Measurements from ENCODE around the gene G6PD. TPM values are rescaled to one million over a fixed set of nuclear protein-coding genes. Genes with fewer than 3 reads are reported as not detected.

Gene G6PD
- total and polyA plus RNA-seq, 10 of the 15 experiments (the other 5 are each of a cell fraction or from before 2014, with no cell fraction given) = 1.6 to 62.5 (median 28.4) TPM

GRCh38 chrX:154530286-154530685 is 16.4 kb downstream of the G6PD start:
- ATAC-seq (no peak), DNase-seq (ENCODE audit: low read depth, low spot score) (no peak), FAIRE-seq (no peak)
- RAD21 ChIA-PET (ENCODE audit: unreplicated experiment) = no interaction called here
- Histone ChIP-seq H3K27ac (ENCODE audit: control insufficient read depth, insufficient read depth) (no peak overlapping the region), H3K4me1 (ENCODE audit: control insufficient read depth, insufficient read depth, low read length) (peaks cover 15% of the 10 kb centered on the region), H3K27me3 (replicated peaks in 1 of 2; ENCODE audit: control insufficient read depth in 2 of 2, insufficient read depth in 2 of 2, low read length in 1 of 2) (no peaks in the 10 kb centered on the region), H3K79me2 (ENCODE audit: control insufficient read depth, insufficient read depth, low read length) (no peaks in the 10 kb centered on the region), H2AFZ (ENCODE audit: control insufficient read depth, low read depth, low read length) (no peak overlapping the region), H3K4me3 (no peak overlapping the region), H4K20me1 (ENCODE audit: control insufficient read depth, insufficient read depth) (no peaks in the 10 kb centered on the region), H3K4me2 (ENCODE audit: control insufficient read depth, insufficient read depth) (no peak overlapping the region), H3K36me3 (ENCODE audit: control insufficient read depth in 2 of 2, insufficient read depth in 2 of 2, low read length in 1 of 2) (peaks cover 4 to 6% of the 10 kb centered on the region in 2 experiments), H3K9me3 (replicated peaks; ENCODE audit: control insufficient read depth, insufficient read depth, low read length) (no peaks in the 10 kb centered on the region), H3K9ac (ENCODE audit: control insufficient read depth, insufficient read depth, low read length) (no peak overlapping the region)
- BruUV-seq (replicated peaks) = no TSS peak
- POLR2A ChIA-PET = no interaction called here
- in situ Hi-C loops (cut with MboI) (loop anchor here (25.0 kb wide), 1 partner anchor 393 kb away; the partner anchor contains the start of gene OPN1LW), intact Hi-C loops (cut with micrococcal nuclease; ENCODE audit: unreplicated experiment) (no loop called here)
- TF ChIP-seq SUZ12 (IDR thresholded peaks at IDR 0.05; ENCODE audit: unreplicated experiment) (no peak), ATF3 (IDR thresholded peaks at IDR 0.05; ENCODE audit: borderline replicate concordance, extremely low read depth, low read depth, low read length) (no peak), TAF1 (IDR thresholded peaks at IDR 0.05; ENCODE audit: borderline replicate concordance, low read depth, low read length) (no peak), EED (IDR thresholded peaks at IDR 0.05; ENCODE audit: low read depth) (no peak), CHD1 (IDR thresholded peaks at IDR 0.05; ENCODE audit: low read depth, low read length) (no peak), CEBPZ (IDR thresholded peaks at IDR 0.05; ENCODE audit: low read depth, low read length) (no peak), ZBTB33 (IDR thresholded peaks at IDR 0.05) (no peak)
- CTCF ChIA-PET = interaction anchor here (1.2 kb wide), 1 partner anchor 157 kb away, joined by 5 read pairs; no protein-coding TSS in a partner anchor
- SMC1A ChIA-PET (ENCODE audit: uncharacterized antibody, unreplicated experiment) = no interaction called here
- 66% methylated on average over 11 of the region's 11 CpGs for WGBS (ENCODE audit: insufficient coverage, insufficient replicate concordance, low lambda C conversion rate, missing lambda C conversion rate)
